Neural cell (in vitro differentiated cells): ENCODE measurements around the gene FOXP4. TPM values are rescaled to one million over a fixed set of nuclear protein-coding genes. Genes with fewer than 3 reads are reported as not detected.

Experiments
- H2AFZ ChIP-seq: fragments of 200-600, 300-800 bp; sonication (generic), shearing (Covaris generic); 2 replicates; pipeline ENCODE4 v1.6.0; 2014; ENCODE audit warnings: low read depth, mild to moderate bottlenecking, antibody characterized with exemption, low read length, moderate library complexity
- H3F3A ChIP-seq: fragments of 200-600 bp; shearing (Covaris generic); 2 replicates; pipeline ENCODE4 v1.6.1; 2016; ENCODE audit warnings: mild to moderate bottlenecking, moderate library complexity, mixed read lengths, antibody characterized with exemption, low read length; ENCODE audit not compliant: insufficient read depth, poor library complexity, severe bottlenecking
- H3K27ac ChIP-seq: fragments of 200-600, 300-800 bp; sonication (generic), shearing (Covaris generic); 2 replicates; pipeline ENCODE4 v1.5.1; 2014; ENCODE audit warnings: mild to moderate bottlenecking, low read length, moderate library complexity
- H3K27me3 ChIP-seq: fragments of 300-800, 200-600 bp; sonication (generic), shearing (Covaris generic); 2 replicates; pipeline ENCODE4 v1.6.0; 2014; ENCODE audit warnings: mild to moderate bottlenecking, low read depth, low read length, moderate library complexity; ENCODE audit not compliant: insufficient read depth
- H3K36me3 ChIP-seq: fragments of 300-800, 200-600 bp; sonication (generic), shearing (Covaris generic); 2 replicates; pipeline ENCODE4 v1.5.1; 2014; ENCODE audit warnings: mild to moderate bottlenecking, antibody characterized with exemption, low read length, moderate library complexity; ENCODE audit not compliant: insufficient read depth
- H3K4me2 ChIP-seq: fragments of 300-800, 200-600 bp; sonication (generic), shearing (Covaris generic); 2 replicates; pipeline ENCODE4 v1.6.0; 2014; ENCODE audit warnings: mild to moderate bottlenecking, low read length
- H3K4me3 ChIP-seq: fragments of 300-800, 200-600 bp; sonication (generic), shearing (Covaris generic); 2 replicates; pipeline ENCODE4 v1.5.1; 2014; ENCODE audit warnings: mild to moderate bottlenecking, low read length, moderate library complexity
- H3K79me2 ChIP-seq: fragments of 200-600 bp; shearing (Covaris generic); replicated peaks from 2 replicates; pipeline ENCODE4 v1.6.0; 2014; ENCODE audit warnings: mild to moderate bottlenecking, low read length, moderate library complexity; ENCODE audit not compliant: insufficient read depth
- H3K9ac ChIP-seq: fragments of 300-800, 200-600 bp; sonication (generic), shearing (Covaris generic); 2 replicates; pipeline ENCODE4 v1.6.1; 2016; ENCODE audit warnings: mild to moderate bottlenecking, low read length, mixed read lengths
- H3K9me2 ChIP-seq: fragments of 200-600 bp; shearing (Covaris generic); 2 replicates; pipeline ENCODE4 v1.6.1; 2016; ENCODE audit warnings: mild to moderate bottlenecking, low read length, mixed read lengths; ENCODE audit not compliant: insufficient read depth
- H3K9me3 ChIP-seq: fragments of 200-600, 300-800 bp; sonication (generic), shearing (Covaris generic); 2 replicates; pipeline ENCODE4 v1.6.1; 2016; ENCODE audit warnings: mild to moderate bottlenecking, mixed run types, low read length, moderate library complexity, mixed read lengths
- H4K20me1 ChIP-seq: fragments of 200-600 bp; shearing (Covaris generic); 2 replicates; pipeline ENCODE4 v1.6.1; 2016; ENCODE audit warnings: mild to moderate bottlenecking, mixed run types; ENCODE audit not compliant: insufficient read depth
- CTCF ChIP-seq: fragments of 450-650 bp; IDR thresholded peaks from 2 replicates; pipeline ENCODE4 v1.5.1; 2014; ENCODE audit warnings: antibody characterized with exemption, mild to moderate bottlenecking, moderate library complexity; ENCODE audit not compliant: poor library complexity, severe bottlenecking
- EP300 ChIP-seq: fragments of 450-650 bp; conservative IDR thresholded peaks from 2 replicates; pipeline ENCODE4 v1.6.1; 2014; ENCODE audit warnings: antibody characterized with exemption, mild to moderate bottlenecking, moderate library complexity; ENCODE audit not compliant: poor library complexity, severe bottlenecking
- EZH2 ChIP-seq: fragments of 200-600, 300-800 bp; shearing (Covaris generic), sonication (generic); IDR thresholded peaks from 2 replicates; pipeline ENCODE4 v1.6.1; 2014; ENCODE audit warnings: antibody characterized with exemption, low read length, borderline replicate concordance, mild to moderate bottlenecking; ENCODE audit not compliant: insufficient read depth, poor library complexity, severe bottlenecking
- MXI1 ChIP-seq: fragments of 450-650 bp; conservative IDR thresholded peaks from 2 replicates; pipeline ENCODE4 v1.6.1; 2014; ENCODE audit warnings: antibody characterized with exemption, mild to moderate bottlenecking; ENCODE audit not compliant: poor library complexity, severe bottlenecking
- POLR2AphosphoS5 ChIP-seq: IDR thresholded peaks from 2 replicates; pipeline ENCODE4 v1.6.1; 2012
- RAD21 ChIP-seq: fragments of 450-650 bp; conservative IDR thresholded peaks from 2 replicates; pipeline ENCODE4 v1.6.1; 2014; ENCODE audit warnings: antibody characterized with exemption, mild to moderate bottlenecking, moderate library complexity
- REST ChIP-seq: IDR thresholded peaks from 2 replicates; pipeline ENCODE4 v1.6.1; 2012; ENCODE audit warnings: borderline replicate concordance
- SMC3 ChIP-seq: fragments of 450-650 bp; conservative IDR thresholded peaks from 2 replicates; pipeline ENCODE4 v1.6.1; 2014; ENCODE audit warnings: antibody characterized with exemption, mild to moderate bottlenecking, moderate library complexity; ENCODE audit not compliant: poor library complexity
- TAF1 ChIP-seq: IDR thresholded peaks from 2 replicates; pipeline ENCODE4 v1.6.1; 2012; ENCODE audit warnings: low read depth
- polyA plus RNA-seq: library from polyadenylated mRNA; depleted of rRNA; stranded (reverse); fragments of >200 nt; gene quantifications from 2 replicates; pipeline ENCODE4 v1.2.3, GENCODE V29; 2014

Gene FOXP4
- polyA plus RNA-seq, 1 donor from 2014 or later: 7.1 TPM

DNA sequence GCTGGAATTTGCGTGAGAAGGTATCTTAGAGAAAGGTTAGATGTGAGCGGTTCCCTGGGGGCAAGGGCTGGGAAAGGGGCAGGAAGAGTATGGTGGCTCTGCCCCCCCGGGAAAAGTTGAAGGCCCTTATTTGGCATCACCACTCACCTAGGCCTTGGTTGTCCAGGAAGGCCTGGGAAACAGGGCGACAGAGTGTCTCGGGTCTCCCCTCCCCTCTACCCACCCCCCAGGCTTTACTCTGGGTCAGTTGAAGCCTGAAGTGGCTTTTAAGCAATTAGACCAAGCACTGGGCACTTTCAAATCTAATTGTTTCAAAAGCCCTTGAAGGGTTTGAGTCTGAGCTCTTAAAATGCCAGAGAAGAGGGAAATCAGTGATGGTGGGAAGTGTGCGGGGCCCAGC, 30.2 kb upstream of the FOXP4 start:
- Histone ChIP-seq H3F3A (no peaks in the 10 kb centered on the region), H3K9me3 (no peaks in the 10 kb centered on the region), H3K79me2 (no peaks in the 10 kb centered on the region), H3K4me3 (no peak overlapping the region), H3K27me3 (no peaks in the 10 kb centered on the region), H3K9ac (no peak overlapping the region), H3K9me2 (no peaks in the 10 kb centered on the region), H3K27ac (no peak overlapping the region), H3K36me3 (no peaks in the 10 kb centered on the region), H2AFZ (no peak overlapping the region), H4K20me1 (no peaks in the 10 kb centered on the region), H3K4me2 (no peak overlapping the region)
- TF ChIP-seq CTCF: no peak
- no peak for TF ChIP-seq REST
- no peak for TF ChIP-seq SMC3
- TF ChIP-seq EP300: no peak
- TF ChIP-seq MXI1: no peak
- TF ChIP-seq EZH2: no peak
- TF ChIP-seq RAD21: no peak
- TF ChIP-seq TAF1: no peak
- TF ChIP-seq POLR2AphosphoS5: no peak

DNA sequence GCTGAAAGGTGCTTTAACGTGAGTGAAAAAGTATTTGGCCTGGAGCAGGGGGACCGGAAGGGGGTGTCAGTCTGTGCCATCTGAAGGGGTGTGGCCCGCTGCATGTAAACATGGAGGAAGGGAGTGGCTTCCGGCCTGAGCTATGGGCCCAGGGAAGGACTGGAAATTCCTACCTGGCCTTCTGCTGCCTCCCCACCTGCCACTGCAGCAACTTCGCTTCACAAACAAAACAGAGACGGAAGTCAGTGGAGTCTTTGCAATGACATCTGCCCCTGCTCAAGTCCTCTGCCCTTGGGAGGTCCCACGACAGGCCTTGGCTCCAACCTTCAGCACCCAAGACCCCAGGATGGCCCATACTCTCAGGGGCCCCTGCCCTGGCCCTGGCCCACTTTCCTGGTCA, 28.1 kb upstream of the FOXP4 start:
- Histone ChIP-seq H3K9ac (no peak overlapping the region), H4K20me1 (no peaks in the 10 kb centered on the region)

More for the DNA sequence above, 28.1 kb upstream of the FOXP4 start:
- Histone ChIP-seq H3F3A (peaks cover 3% of the 10 kb centered on the region), H3K4me2 (no peak overlapping the region), H3K79me2 (no peaks in the 10 kb centered on the region), H3K36me3 (no peaks in the 10 kb centered on the region), H3K9me3 (no peaks in the 10 kb centered on the region), H2AFZ (no peak overlapping the region), H3K4me3 (no peak overlapping the region), H3K27ac (no peak overlapping the region), H3K9me2 (no peaks in the 10 kb centered on the region), H3K27me3 (no peaks in the 10 kb centered on the region)
- TF ChIP-seq SMC3 (no peak), TAF1 (no peak), MXI1 (no peak), POLR2AphosphoS5 (no peak), REST (no peak), CTCF (no peak), EP300 (no peak), RAD21 (no peak), EZH2 (no peak)
